ENCODE data around the gene NF1.
"Not testable (repeated sequence)": the region's sequence is repeated elsewhere in the genome, so short reads cannot be mapped to it uniquely, and the experiment has no call there.

Gene NF1

DNA sequence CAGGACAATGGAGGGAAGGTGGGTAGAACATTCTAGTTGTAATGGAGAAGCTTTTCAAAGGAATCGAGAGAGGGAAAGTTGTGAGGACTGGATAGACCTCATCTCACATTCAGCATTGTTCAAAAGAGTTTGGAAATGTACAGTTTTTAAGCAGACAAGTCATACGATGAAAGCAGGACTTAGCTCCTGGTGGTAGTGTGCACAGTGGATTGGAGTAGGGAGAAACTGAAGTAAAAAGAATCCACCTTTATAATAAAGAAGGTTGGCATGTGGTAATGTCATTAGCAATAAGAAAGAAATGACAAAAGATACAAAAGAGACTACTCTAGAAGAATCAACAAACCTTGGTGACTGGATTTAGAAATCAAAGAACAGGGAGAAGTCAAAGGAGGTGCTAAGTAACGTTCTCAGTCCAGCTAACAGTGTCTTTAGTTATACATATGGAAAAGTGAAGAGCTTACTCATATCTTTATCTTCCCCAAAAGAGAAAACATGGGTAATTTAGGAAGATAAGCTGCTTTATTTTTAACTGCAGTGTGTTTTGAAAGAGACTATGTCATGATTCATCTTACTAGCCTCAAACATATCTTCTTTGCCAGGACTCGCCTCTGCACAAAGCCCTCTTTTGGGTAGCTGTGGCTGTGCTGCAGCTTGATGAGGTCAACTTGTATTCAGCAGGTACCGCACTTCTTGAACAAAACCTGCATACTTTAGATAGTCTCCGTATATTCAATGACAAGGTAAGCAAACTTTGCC, 245.3 kb downstream of the NF1 start:
- peak; percentile 67 for DNase-seq (ENCODE audit: low spot score)

DNA sequence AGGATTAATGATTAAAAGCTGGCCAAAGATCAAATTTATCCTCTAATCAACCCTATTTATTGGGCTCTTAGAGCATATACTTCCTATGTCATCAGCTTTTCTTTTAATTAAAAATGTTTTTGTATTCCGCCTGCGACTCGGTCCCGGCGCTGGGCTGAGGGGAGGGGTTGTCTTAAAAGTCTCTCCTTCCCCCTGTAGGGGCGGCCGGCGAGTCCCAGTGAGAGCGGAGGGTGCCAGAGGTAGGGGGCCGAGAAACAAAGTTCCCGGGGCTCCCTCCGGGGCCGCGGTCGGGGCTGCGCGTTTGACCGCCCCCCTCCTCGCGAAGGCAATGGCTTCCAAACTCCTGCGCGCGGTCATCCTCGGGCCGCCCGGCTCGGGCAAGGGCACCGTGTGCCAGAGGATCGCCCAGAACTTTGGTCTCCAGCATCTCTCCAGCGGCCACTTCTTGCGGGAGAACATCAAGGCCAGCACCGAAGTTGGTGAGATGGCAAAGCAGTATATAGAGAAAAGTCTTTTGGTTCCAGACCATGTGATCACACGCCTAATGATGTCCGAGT, 250.5 kb downstream of the NF1 start:
- not testable (repeated sequence) for DNase-seq (ENCODE audit: low spot score)

DNA sequence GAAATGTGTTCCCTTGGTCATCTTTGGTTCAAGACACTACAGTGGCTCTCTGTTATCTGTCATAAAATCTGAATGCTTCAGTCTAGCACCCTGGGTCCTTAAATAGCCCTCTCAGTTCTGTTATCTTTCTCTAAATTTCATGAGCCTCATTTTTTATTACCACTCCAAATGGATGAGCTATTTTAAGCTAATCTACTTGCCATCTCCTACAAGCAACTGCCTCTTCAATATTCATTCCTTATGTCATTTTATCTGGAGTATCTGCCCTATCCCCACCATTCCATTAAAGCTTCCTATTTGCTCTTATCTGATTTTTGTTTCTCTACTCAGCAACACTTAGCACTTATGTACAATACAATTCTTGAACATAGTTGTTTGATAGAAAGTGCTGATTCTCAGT, 254.7 kb downstream of the NF1 start:
- no peak for DNase-seq (ENCODE audit: low spot score)

DNA sequence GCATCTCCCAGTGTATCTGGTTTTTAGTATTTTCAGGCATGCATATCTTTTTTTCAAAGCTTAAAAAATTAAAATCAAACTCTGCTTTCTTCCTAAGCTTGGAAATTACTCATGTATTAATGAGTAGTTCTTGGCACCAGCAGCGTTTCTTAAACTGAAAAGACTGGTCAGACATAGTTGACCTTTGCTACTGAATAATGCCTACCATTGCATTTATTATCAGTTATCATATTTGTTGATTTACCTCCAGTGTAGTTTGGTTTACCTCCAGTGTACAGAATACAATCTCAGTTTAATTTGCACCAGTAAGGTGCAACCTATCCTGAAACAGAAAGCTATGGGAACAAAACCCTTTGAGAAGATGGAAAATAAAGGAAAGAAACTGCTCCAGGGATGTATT, 261.2 kb downstream of the NF1 start:
- no peak for DNase-seq (ENCODE audit: low spot score)

DNA sequence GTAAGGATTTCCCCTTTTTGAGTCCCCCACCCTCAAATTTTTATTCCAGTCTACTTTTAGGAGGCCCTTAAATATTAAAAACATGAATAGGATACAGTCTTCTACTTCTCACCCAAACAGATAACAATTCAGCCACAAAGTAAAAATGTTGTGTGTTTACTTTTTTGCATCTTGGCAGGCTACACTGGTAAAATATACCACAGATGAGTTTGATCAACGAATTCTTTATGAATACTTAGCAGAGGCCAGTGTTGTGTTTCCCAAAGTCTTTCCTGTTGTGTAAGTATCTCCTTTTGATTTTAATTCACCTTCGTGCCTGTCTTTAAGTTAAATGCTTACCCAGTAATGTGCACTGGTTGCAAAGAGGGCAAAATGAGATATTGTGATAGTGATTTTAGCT, 262.3 kb downstream of the NF1 start:
- DNase-seq (ENCODE audit: low spot score) = no peak

DNA sequence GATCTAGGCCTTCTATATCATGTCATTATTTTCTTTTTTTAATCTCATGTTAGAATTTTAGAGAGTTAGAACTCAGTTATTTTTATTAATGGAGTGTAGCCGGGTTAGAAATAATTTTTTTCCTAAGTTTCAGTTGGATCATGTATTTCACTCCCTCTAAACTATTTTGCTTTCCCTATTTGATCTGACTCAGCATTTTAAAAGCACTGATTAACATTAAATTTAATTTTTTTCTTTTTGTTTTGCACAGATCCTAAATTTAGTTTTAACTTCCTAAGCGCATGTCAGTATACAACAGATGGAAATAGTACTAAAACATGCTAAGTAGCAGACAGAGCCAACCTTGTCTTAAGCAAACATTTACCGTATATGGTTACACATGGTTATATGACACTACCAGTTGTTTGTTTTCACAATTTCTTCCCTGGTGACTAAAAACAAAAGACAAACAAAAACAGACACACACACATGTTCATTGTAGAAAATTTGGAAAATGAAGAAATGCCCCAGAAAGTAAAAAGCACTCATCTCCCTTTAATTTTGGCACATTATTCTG, 263.1 kb downstream of the NF1 start:
- no peak for DNase-seq (ENCODE audit: low spot score)

DNA sequence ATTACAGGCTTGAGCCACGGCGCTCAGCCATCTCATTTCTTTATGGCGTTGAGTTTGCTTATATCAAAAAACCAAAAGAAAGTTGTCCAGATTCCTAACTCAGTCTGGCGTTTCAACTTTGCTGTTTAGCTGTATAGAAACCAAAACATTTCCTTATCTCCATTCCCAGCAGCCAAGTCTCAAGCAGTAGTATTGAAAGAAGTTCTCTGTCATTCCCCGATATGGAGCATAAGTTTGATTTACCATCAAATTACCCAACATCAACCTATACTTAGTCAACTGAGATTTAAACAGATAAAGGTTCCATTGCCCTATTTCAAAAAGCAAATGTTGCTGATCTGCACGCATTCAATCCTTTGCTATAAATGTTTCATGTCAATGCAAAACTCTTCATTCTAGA, 269.2 kb downstream of the NF1 start:
- no peak for DNase-seq (ENCODE audit: low spot score)

DNA sequence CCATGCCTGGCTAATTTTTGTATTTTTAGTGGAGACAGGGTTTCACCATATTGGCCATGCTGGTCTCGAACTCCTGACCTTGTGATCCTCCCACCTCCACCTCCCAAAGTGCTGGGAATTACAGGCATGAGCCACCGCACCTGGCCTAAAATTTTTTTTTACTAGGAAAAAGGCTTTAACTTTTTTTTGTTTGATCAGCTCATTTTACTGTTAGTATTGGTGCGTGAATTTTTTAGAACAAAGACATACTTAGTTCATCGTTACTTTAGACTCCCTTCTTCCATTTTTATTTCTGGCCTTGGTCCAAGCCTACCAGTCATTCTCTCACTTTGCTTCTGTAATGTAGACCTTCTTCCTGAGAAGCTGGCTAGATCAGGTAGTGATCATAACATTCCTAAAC, 271.3 kb downstream of the NF1 start:
- DNase-seq (ENCODE audit: low spot score) = no peak

DNA sequence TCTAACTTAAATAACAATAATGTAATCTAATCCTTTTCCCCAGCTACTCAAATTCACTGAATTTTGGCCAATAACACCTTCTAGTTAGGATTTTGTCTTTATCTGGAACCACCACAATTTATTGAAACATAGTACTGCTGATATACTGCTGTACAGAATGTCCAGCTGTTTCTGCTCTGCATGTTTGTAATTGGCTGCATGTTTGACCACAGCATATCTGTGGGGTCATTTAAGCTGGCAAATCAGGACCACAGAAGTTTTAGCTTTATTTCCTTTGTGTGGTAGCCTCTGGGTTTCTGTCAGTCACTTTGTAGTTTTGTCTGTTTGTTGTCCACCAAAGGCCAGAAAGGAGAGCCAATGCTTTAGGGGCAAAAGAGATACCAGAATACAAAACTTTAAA, 274.5 kb downstream of the NF1 start:
- no peak for DNase-seq (ENCODE audit: low spot score)

DNA sequence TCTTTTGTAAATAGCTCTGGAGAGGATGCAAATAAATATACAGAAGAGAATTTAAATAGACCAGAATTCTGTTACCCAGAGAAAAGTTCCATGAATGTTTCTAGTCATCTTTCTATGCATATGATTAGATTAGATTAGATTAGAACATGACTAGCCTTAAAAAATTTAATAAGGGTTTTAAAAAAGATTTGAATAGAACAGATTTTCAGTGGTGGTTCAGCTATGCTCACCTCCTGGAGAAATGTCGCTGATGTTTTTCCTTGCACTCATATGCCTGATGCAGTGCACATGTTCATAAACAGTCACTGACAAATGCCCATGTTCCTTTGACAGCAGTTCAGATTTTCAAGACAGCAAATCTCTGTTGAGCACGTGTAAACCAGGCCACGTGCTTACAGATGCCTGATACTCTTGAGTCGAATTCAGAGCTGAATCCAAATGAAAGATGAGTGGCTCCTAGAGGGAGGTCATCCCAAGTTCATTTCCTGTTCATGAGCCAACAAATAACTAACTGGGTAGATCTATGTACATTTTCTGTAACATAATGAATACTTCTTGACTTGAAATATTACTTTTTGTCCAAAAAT, 276.8 kb downstream of the NF1 start:
- DNase-seq (ENCODE audit: low spot score) = no peak

DNA sequence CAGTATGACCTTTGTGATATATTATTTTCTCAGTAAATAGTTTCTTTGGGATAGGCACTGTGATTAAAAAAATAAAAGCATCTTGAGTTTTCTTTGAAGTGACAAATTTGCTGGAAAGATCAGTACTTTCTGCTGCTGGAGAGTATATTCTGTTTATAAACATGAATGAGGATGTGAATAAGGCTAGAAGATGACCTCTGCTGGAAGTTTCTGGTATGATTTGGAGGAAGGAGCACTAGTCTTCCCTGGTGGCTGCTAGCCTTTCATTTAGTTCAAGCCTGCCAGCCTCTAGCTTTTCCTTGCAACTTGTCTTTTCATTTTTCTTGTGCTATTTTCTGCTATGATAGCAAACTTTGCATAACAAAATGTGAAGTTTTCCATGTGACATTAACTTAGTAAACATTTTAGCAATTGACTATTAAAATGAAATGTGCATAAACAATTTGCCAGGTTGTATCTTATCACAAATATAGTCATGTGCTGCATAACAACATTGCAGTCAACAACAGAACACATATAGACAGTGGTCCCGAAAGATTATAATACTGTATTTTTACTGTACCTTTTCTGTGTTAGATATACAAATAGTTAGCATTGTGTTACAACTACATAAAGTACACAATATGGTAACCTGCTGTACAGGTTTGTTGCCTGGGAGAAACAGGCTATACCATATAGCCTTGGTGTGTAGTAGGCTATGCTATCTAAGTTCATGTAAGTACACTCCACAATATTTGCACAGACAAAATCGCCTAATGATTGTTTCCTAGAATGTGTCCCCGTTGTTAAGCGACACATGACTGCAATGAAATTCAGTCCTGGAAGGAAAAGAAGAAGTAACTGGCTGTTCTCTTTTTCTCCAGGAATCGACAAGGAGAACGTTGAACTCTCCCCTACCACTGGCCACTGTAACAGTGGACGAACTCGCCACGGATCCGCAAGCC, 278.6 kb downstream of the NF1 start:
- DNase-seq (ENCODE audit: low spot score) = peak; percentile 67

DNA sequence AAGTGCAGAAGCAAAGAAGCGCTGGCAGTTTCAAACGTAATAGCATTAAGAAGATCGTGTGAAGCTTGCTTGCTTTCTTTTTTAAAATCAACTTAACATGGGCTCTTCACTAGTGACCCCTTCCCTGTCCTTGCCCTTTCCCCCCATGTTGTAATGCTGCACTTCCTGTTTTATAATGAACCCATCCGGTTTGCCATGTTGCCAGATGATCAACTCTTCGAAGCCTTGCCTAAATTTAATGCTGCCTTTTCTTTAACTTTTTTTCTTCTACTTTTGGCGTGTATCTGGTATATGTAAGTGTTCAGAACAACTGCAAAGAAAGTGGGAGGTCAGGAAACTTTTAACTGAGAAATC, 279.3 kb downstream of the NF1 start:
- DNase-seq (ENCODE audit: low spot score) = no peak

DNA sequence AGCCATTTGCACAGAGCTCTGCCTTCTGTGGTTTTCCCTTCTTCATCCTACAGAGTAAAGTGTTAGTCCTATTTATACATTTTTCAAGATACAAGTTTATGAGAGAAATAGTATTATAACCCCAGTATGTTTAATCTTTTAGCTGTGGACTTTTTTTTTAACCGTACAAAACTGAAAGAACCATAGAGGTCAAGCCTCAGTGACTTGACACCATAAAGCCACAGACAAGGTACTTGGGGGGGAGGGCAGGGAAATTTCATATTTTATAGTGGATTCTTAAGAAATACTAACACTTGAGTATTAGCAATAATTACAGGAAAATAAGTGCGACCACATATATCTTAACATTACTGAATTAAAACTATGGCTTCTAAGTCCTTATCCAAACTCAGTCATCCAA, 279.7 kb downstream of the NF1 start:
- DNase-seq (ENCODE audit: low spot score) = no peak

DNA sequence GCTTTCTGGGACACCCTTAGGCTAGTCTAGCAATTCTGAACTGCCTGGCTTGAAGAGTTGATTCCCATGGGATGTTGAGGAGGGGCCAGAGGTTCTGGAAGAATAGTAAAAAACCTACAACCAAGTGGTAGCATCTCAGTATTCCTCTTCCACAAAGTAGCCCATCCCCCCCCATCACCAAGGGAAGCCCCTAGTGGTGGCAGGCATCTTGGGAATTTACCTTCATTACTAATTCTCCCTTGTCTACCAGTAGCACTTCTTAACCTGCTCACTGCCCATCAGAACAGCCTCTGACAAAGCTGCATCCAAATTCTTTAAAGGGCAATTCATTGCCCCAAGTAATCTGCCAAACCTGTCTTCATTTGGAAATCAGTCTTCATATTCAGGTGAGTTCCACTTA, 283.9 kb downstream of the NF1 start:
- no peak for DNase-seq (ENCODE audit: low spot score)

DNA sequence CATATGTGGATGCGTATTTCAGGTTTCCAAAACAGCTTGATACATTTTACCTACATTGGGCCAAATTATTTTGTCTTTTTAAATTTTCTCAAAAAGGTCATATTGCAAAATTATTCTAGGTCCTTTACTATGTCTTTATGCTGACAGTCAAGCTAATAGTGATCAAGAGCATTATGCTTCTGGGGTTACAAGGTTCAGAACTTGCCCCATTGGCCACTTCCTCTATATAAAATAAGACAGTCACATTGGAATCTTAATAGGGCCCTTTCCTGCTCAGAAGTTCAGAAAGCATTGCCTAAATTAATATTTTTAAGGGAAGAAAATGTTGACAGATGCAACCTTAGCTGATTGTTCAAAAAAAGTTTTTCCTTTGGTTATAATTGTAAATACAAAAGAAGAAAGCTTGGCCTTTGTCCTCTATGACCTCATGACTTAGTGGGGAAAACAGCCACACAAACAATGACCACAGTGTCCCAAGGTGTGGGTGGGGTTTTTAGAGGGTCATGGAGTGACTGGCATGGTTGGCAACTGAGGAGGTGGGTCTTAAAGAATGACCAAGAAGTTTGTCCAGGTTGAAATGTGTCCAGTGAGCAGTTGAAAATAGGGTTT, 284.9 kb downstream of the NF1 start:
- no peak for DNase-seq (ENCODE audit: low spot score)

DNA sequence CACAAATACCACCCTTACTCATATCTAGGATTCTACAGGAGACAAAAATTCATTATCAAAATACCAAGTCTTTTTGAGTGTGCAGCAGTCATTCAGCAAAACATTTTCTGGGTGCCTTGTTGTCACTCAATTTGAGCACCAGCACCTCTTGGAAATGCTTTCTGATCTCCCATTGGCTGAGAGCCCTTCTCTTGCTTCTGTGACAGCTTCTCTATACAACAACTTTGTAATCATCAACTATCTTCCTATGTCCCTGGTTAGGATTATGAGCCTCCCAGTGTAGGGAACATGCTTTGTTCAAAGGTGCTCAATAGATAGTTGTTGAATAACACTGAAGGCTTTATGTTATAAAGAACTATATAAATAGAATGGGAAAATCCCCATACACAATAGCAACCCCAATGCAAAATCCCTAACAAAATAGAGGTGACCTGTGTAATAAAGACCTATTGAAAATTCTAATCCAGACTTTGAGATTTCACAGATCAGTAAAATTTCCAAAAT, 286.4 kb downstream of the NF1 start:
- no peak for DNase-seq (ENCODE audit: low spot score)

DNA sequence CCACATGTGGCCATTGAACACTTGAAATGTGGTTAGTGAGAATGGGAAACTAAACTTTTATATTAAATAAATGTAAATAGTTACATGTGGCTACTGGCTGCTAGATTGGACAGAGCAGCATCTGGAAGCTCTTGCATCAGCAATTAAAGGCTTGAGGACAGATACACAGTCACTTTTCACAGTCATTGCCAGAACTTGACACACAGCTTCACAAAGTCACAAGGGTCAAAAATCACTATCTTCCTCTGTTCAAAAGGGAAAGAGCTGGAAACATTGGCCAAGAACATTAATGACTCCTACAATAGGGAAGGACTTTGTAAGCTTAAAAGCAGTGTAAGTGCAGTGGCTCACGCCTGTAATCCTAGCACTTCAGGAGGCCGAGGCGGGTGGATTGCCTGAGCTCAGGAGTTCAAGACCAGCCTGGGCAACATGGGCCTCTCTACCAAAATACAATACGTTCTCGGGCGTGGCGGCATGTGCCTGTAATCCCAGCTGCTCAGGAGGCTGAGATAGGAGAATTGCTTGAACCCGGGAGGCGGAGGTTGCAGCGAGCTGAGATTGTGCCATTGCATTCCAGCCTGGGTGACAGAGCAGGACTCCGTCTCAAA, 288.0 kb downstream of the NF1 start:
- not testable (repeated sequence) for DNase-seq (ENCODE audit: low spot score)

DNA sequence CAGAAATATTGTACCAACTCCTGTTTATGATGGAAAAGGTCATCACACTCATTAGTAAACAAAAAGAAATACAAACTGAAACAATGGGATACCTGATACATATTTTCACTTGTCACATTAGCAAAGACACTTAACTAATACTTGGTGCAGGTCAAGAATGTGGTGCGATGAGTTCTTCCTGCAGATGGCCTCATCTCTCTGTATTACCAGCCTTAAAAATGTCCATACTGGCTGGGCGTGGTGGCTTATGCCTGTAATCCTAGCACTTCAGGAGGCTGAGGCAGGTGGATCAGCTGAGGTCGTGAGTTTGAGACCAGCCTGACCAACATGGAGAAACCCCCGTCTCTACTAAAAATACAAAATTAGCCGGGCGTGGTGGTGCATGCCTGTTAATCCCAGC, 288.7 kb downstream of the NF1 start:
- not testable (repeated sequence) for DNase-seq (ENCODE audit: low spot score)

DNA sequence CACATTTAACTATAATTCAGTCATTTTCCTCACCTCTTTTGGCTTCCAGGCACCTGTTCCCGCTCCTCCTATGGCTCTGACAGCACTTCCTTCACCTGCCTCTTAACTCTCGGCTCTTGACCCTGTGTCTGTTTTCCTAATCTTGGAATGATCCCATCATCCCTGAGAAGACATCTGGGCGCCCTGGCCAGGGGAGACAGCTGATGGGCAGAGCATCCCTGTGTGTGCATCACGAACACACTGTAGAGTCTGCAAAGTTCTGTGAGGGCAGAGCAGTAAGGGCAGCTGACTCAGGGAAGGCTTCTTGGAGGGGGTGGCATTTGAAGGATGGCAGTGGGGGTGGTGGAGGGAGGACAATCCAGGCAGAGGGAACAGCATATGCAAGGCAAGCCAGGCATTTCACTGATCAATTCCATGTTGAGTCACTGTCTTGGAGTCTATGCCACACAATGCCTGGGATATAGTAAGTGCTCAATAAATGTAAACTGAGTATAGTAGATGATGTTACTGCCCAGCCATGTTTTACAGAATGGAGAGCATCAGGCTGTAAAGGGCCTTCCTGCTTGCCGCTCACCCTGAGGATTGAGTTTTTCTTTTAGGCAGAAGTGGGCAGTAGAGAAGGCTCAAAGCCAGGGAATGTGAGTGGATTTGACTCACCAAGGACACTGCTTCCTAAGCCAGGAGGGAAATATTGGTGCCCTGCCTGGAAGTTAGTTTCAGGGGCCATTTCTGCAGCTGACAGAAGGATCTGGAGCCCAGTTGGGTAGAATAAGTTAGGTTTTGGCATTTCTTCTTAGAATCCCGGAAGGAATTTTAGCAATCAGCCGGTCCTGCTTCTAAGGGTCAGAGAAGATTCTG, 290.9 kb downstream of the NF1 start:
- DNase-seq (ENCODE audit: low spot score) = no peak

DNA sequence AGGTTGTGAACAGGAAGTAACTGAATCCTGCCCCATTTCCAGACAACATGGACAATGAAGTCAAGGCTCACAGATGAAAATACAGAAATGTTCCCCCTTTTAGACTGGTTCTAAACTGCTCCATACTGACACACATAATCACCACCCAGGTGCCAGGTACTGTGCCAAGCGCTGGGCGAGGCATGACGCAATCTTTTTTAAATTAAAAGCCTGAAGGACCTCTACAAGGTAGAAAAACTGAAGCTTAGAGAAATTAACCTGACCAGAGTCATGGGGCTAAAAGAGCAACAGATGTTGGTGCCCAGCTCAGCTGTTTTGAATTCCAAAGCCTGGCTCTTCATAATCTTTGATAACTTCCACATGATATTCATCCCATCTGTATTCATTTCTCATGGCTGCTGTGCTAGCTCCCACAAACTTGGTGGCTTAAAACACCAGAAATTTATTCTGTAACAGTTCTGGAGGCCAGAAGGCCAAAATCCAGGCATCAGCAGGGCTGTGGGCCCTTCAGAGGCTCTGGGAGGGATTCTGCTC, 291.8 kb downstream of the NF1 start:
- DNase-seq (ENCODE audit: low spot score) = no peak

Data from AG20443 (cell line).